Peyer's patch (tissue), 4 donors: ENCODE data around the gene PLD1. TPM values are rescaled to one million over a fixed set of nuclear protein-coding genes. Genes with fewer than 3 reads are reported as not detected.

ENCODE experiments used
- DNase-seq, 3 donors: peaks; one replicate each; pipeline ENCODE4 v3.0.0-alpha.2; 2017 to 2019
- H3K27ac ChIP-seq, 4 donors: fragments of 200-600 bp; sonication (generic); one replicate each; pipeline ENCODE4 v1.5.1; 2016 to 2019
- H3K27me3 ChIP-seq, 2 donors: fragments of 200-600 bp; sonication (generic); one replicate each; pipeline ENCODE4 v1.5.1; 2019
- H3K36me3 ChIP-seq, 3 donors: fragments of 200-600 bp; sonication (generic); one replicate each; pipeline ENCODE4 v1.5.1; 2016 to 2019
- H3K4me1 ChIP-seq, 4 donors: fragments of 200-600 bp; sonication (generic); one replicate each; pipeline ENCODE4 v1.5.1; 2016 to 2019
- H3K4me3 ChIP-seq, 4 donors: fragments of 200-600 bp; sonication (generic); 1 replicate in 3 of 4; 2 replicates in 1 of 4; pipeline ENCODE4 v1.5.1; 2016 to 2019; ENCODE audit warnings: mild to moderate bottlenecking in 1 of 4
- H3K9me3 ChIP-seq, 4 donors: fragments of 200-600 bp; sonication (generic); one replicate each; pipeline ENCODE4 v1.5.1; 2016 to 2019; ENCODE audit warnings: mild to moderate bottlenecking in 1 of 4
- CTCF ChIP-seq, 6 experiments: fragments of 450-650 bp in 4 of 6; fragments of 200-600 bp in 2 of 6; sonication (generic) in 1 of 6; IDR thresholded peaks; one replicate each; pipeline ENCODE4 v1.5.1; 2017 to 2019; ENCODE audit warnings: antibody characterized with exemption in 6 of 6, mild to moderate bottlenecking in 3 of 6, moderate library complexity in 1 of 6
- POLR2A ChIP-seq, 2 donors: fragments of 450-650 bp; IDR thresholded peaks; one replicate each; pipeline ENCODE4 v1.5.1; 2017; ENCODE audit warnings: antibody characterized with exemption in 2 of 2, mild to moderate bottlenecking in 2 of 2, moderate library complexity in 2 of 2
- total RNA-seq, 4 donors: library from RNA; depleted of rRNA; stranded (reverse); fragments of >200 nt; gene quantifications; one replicate each; pipeline ENCODE4 v1.1.0, GENCODE V29; 2016

The PLD1 gene
- total RNA-seq, 4 donors from 2014 or later: 120 to 218 (median 187) TPM

DNA sequence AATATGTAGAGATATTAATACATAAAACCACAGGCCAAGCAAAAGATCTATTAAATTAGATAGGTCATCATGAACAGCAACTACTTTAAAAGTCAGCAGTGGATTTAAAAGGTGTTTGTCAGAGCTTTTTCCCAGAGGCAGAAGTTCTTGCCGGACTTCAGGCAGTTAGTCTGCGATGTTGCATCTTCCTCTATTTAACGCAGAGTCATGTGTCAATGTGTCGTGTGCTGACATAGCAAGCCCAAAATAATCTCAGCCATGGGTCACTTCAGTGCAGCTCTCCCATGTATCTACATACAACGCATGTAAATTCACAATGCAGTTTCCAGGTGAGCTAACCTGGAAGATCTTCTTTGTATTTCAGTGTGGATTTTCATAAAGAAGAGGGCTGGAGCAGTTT, 24.8 kb upstream of the PLD1 start:
- peak overlapping the region in 1 of 4 donors; percentile 44 for H3K27ac ChIP-seq
- no peaks in the 10 kb centered on the region for H3K36me3 ChIP-seq
- TF ChIP-seq CTCF (IDR thresholded peaks at IDR 0.05): no peak
- TF ChIP-seq POLR2A (IDR thresholded peaks at IDR 0.05): no peak
- DNase-seq: no peak
- no peaks in the 10 kb centered on the region for H3K9me3 ChIP-seq
- no peaks in the 10 kb centered on the region for H3K27me3 ChIP-seq
- no peak overlapping the region for H3K4me3 ChIP-seq
- peaks cover 0 to 23% (median 0%) of the 10 kb centered on the region in 4 donors for H3K4me1 ChIP-seq

DNA sequence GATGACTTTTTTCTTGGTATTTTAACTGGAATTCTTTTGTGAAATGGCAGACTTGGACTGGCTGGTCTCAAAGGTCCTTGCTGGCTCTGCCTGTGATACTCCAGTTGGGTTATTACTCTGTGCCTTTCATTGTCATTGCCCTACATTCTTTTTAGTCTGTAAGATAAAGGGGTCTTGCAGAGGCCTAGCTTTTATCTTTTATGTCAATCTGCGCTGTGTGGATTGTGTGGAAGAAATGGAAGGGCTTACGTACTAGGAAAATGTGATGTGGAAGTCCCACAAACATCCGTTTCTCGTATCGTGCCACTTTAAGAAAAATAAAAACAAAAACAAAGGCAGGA, 24.1 kb upstream of the PLD1 start:
- no peak for TF ChIP-seq POLR2A (IDR thresholded peaks at IDR 0.05)
- no peak for DNase-seq
- H3K4me3 ChIP-seq: no peak overlapping the region
- no peaks in the 10 kb centered on the region for H3K9me3 ChIP-seq
- no peaks in the 10 kb centered on the region for H3K36me3 ChIP-seq
- H3K27me3 ChIP-seq: no peaks in the 10 kb centered on the region
- H3K27ac ChIP-seq: peak overlapping the region in 2 of 4 donors; percentile 22 to 44
- peaks cover 0 to 29% (median 0%) of the 10 kb centered on the region in 4 donors for H3K4me1 ChIP-seq

GRCh38 chr3:171833789-171834460, 23.6 kb upstream of the PLD1 start:
- Histone ChIP-seq H3K9me3 (no peaks in the 10 kb centered on the region), H3K4me1 (peaks cover 0 to 25% (median 0%) of the 10 kb centered on the region in 4 donors), H3K36me3 (no peaks in the 10 kb centered on the region), H3K27ac (peak overlapping the region in 2 of 4 donors; percentile 22 to 44), H3K4me3 (no peak overlapping the region), H3K27me3 (no peaks in the 10 kb centered on the region)
- DNase-seq: no peak
- no peak for TF ChIP-seq POLR2A (IDR thresholded peaks at IDR 0.05)
- peak in 4 of 6 experiments; percentile 15 to 71 (median 66) for TF ChIP-seq CTCF (IDR thresholded peaks at IDR 0.05)

DNA sequence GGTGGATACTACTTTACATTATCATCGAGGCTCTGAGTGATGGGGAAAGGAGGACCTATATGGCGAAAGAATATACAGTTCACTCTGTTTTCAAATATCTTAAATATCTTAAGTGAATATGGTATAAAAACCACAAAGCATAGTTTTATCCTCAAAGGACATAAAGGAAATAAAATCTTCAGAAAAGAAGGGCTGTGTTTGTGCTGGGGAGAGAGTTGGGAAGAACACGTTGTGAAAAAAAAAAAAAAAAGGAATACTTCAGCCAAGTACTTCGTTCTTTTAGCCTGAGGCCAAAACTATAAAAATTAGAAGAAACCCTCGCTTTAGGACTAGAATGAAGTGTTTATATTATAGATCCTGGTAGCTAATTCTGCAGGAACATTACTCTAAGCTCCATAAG, 22.7 kb upstream of the PLD1 start:
- H3K4me1 ChIP-seq: peaks cover 0 to 22% (median 0%) of the 10 kb centered on the region in 4 donors
- H3K27me3 ChIP-seq: no peaks in the 10 kb centered on the region
- no peaks in the 10 kb centered on the region for H3K9me3 ChIP-seq
- TF ChIP-seq CTCF (IDR thresholded peaks at IDR 0.05): no peak
- TF ChIP-seq POLR2A (IDR thresholded peaks at IDR 0.05): no peak
- no peaks in the 10 kb centered on the region for H3K36me3 ChIP-seq
- H3K27ac ChIP-seq: peak overlapping the region in 2 of 4 donors; percentile 30 to 44
- no peak for DNase-seq
- no peak overlapping the region for H3K4me3 ChIP-seq

DNA sequence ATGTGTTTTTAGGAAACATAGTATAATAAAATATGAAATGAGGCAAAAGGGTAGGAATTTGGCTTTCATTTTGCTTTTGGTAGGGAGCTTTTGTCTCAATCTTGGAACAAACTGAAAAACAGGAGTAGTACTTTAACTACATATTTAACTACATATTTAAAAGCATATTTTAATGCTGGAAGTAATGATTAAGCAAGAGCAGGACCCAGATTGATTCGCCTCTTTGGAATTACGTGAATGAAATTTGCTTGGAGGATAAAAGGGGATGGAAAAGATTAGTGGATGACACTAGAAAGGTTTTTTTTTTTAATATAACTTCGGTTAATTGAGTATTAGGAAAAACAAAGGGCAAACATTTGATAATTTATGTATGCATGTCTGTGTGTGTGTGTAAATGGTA, 21.7 kb upstream of the PLD1 start:
- Histone ChIP-seq H3K36me3 (no peaks in the 10 kb centered on the region), H3K27ac (no peak overlapping the region), H3K4me3 (no peak overlapping the region), H3K27me3 (no peaks in the 10 kb centered on the region), H3K9me3 (no peaks in the 10 kb centered on the region), H3K4me1 (peaks cover 0 to 22% (median 0%) of the 10 kb centered on the region in 4 donors)
- no peak for DNase-seq
- TF ChIP-seq CTCF (IDR thresholded peaks at IDR 0.05): no peak
- TF ChIP-seq POLR2A (IDR thresholded peaks at IDR 0.05): no peak

DNA sequence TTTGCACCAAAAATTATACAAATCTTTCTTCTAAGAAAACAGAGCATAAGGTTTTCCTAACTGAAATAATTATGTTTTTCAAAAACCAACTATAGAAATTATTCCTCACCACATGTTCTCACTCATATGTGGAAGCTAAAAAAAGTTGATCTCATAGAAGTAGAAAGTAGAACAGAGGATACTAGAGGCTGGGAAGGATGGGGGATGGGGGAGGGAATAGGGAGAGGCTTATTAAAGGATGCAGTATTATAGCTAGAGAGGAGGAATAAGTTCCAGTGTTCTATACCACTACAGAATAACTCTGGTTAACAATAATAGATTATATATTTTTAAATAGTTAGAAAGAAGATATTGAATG, 20.2 kb upstream of the PLD1 start:
- no peaks in the 10 kb centered on the region for H3K9me3 ChIP-seq
- TF ChIP-seq CTCF (IDR thresholded peaks at IDR 0.05) (no peak), POLR2A (IDR thresholded peaks at IDR 0.05) (no peak)
- H3K27ac ChIP-seq: peak overlapping the region in 1 of 4 donors; percentile 36
- H3K4me3 ChIP-seq: no peak overlapping the region
- no peaks in the 10 kb centered on the region for H3K36me3 ChIP-seq
- no peaks in the 10 kb centered on the region for H3K27me3 ChIP-seq
- peaks cover 0 to 22% (median 0%) of the 10 kb centered on the region in 4 donors for H3K4me1 ChIP-seq
- DNase-seq: no peak
